PC-3 (cell line): Measurements from ENCODE around the gene CNRIP1. TPM values are rescaled to one million over a fixed set of nuclear protein-coding genes. Genes with fewer than 3 reads are reported as not detected.

ENCODE experiments used
- ATAC-seq: fragments of 200-7000 bp; cut with Tn5 transposase; 2 replicates; pipeline ENCODE4 v1.9.1; 2020; ENCODE audit warnings: mild to moderate bottlenecking, moderate library complexity
- BruUV-seq: library from RNA; stranded (reverse); fragments of 400-500 nt; replicated peaks from 2 replicates; lab custom pipeline; 2021; lab: Mats Ljungman, UMichigan
- CTCF ChIA-PET: fragments of 300-600 bp; sonication (Branson Sonifier 250); formaldehyde crosslinking; loops from one replicate; lab custom pipeline; 2022; ENCODE audit warnings: antibody characterized with exemption; lab: Charles Lee
- POLR2A ChIA-PET: fragments of 300-600 bp; sonication (Branson Sonifier 250); formaldehyde crosslinking; loops from one replicate; lab custom pipeline; 2022; ENCODE audit warnings: antibody characterized with exemption; ENCODE audit not compliant: unreplicated experiment; lab: Charles Lee
- DNase-seq: peaks from one replicate; pipeline ENCODE4 v3.0.0-alpha.2; 2015
- H2AFZ ChIP-seq: fragments of 300-600 bp; sonication (generic); 2 replicates; pipeline ENCODE4 v1.6.0; 2016; ENCODE audit warnings: antibody characterized with exemption, low read length
- H3F3A ChIP-seq: fragments of 300-600 bp; sonication (generic); one replicate; pipeline ENCODE4 v1.6.0; 2017; ENCODE audit warnings: antibody characterized with exemption, low read length, control low read depth, mild to moderate bottlenecking; ENCODE audit not compliant: unreplicated experiment
- H3K27ac ChIP-seq: fragments of 300-600 bp; sonication (generic); 2 replicates; pipeline ENCODE4 v1.5.1; 2016; ENCODE audit warnings: mild to moderate bottlenecking, low read length
- H3K27me3 ChIP-seq: fragments of 300-600 bp; sonication (generic); 2 replicates; pipeline ENCODE4 v1.6.1; 2016; ENCODE audit warnings: low read length, mixed read lengths
- H3K36me3 ChIP-seq: fragments of 300-600 bp; sonication (generic); 2 replicates; pipeline ENCODE4 v1.6.1; 2016; ENCODE audit warnings: low read depth, mixed run types, low read length, mixed read lengths
- H3K4me1 ChIP-seq: fragments of 300-600 bp; sonication (generic); 2 replicates; pipeline ENCODE4 v1.5.1; 2016; ENCODE audit warnings: low read length; ENCODE audit not compliant: insufficient read depth
- H3K4me2 ChIP-seq: fragments of 300-600 bp; sonication (generic); 2 replicates; pipeline ENCODE4 v1.6.0; 2016; ENCODE audit warnings: low read length
- H3K4me3 ChIP-seq: fragments of 300-600 bp; sonication (generic); 2 replicates; pipeline ENCODE4 v1.5.1; 2016; ENCODE audit warnings: mild to moderate bottlenecking, low read length, mixed read lengths
- H3K79me2 ChIP-seq: fragments of 300-600 bp; sonication (generic); 2 replicates; pipeline ENCODE4 v1.6.1; 2017; ENCODE audit warnings: low read length, mixed read lengths
- H3K9ac ChIP-seq: fragments of 300-600 bp; sonication (generic); 2 replicates; pipeline ENCODE4 v1.6.0; 2016; ENCODE audit warnings: mild to moderate bottlenecking, low read length
- H3K9me2 ChIP-seq: fragments of 300-600 bp; sonication (generic); replicated peaks from 2 replicates; pipeline ENCODE4 v1.6.1; 2016; ENCODE audit warnings: mixed run types, low read length, mixed read lengths
- H3K9me3 ChIP-seq: fragments of 300-600 bp; sonication (generic); 2 replicates; pipeline ENCODE4 v1.6.1; 2016; ENCODE audit warnings: low read length, mixed read lengths
- H4K20me1 ChIP-seq: fragments of 300-600 bp; sonication (generic); 2 replicates; pipeline ENCODE4 v1.6.1; 2016; ENCODE audit warnings: low read length, mixed read lengths
- EZH2 ChIP-seq: fragments of 300-600 bp; sonication (generic); IDR thresholded peaks from one replicate; pipeline ENCODE4 v1.6.1; 2017; ENCODE audit warnings: antibody characterized with exemption, mild to moderate bottlenecking, low read length; ENCODE audit not compliant: unreplicated experiment
- EZH2phosphoT487 ChIP-seq: fragments of 300-600 bp; sonication (generic); IDR thresholded peaks from 2 replicates; pipeline ENCODE4 v1.6.1; 2018; ENCODE audit warnings: mild to moderate bottlenecking, antibody characterized with exemption, low read length, borderline replicate concordance
- intact Hi-C: fragments of 100-400 bp; cut with micrococcal nuclease; formaldehyde crosslinking; loops from 2 replicates; pipeline ENCODE4 v1.9.0; 2023
- total RNA-seq: library from RNA; depleted of rRNA; stranded (reverse); fragments of >200 nt; gene quantifications from 2 replicates; pipeline ENCODE4 v1.2.3, GENCODE V29; 2014
- TF ChIP-seq, protein P1 (sequence below): fragments of 300-600 bp; sonication (generic); conservative IDR thresholded peaks from 2 replicates; pipeline ENCODE4 v1.5.1; 2017; ENCODE audit warnings: antibody characterized with exemption, low read depth, mild to moderate bottlenecking, low read length

CNRIP1 gene
- total RNA-seq, 1 experiment from 2014 or later = 11.7 TPM

DNA sequence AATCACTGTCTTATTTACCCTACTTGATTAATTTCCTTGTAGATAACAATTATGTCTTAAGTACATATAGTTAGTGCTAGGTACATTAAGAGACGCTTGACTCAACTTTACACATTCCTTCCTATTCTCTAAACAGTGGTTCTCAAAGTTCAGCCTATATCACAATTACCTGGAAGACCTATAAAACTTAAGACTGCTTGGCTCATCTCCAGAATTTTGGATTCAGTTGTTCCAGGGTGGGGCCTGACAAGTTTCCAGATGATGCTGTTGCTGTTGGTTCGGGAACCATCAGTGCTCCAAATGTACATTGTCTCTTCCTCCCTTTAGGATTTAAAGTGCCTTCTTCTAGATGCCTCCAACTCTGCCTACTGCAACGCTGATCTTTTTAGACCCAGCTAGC, 71.4 kb downstream of the CNRIP1 start:
- H3K27me3 ChIP-seq = no peaks in the 10 kb centered on the region
- H3F3A ChIP-seq = no peaks in the 10 kb centered on the region
- H4K20me1 ChIP-seq = peaks cover 62% of the 10 kb centered on the region
- peak overlapping the region; percentile 94 for H3K4me2 ChIP-seq
- TF ChIP-seq, protein P1, sequence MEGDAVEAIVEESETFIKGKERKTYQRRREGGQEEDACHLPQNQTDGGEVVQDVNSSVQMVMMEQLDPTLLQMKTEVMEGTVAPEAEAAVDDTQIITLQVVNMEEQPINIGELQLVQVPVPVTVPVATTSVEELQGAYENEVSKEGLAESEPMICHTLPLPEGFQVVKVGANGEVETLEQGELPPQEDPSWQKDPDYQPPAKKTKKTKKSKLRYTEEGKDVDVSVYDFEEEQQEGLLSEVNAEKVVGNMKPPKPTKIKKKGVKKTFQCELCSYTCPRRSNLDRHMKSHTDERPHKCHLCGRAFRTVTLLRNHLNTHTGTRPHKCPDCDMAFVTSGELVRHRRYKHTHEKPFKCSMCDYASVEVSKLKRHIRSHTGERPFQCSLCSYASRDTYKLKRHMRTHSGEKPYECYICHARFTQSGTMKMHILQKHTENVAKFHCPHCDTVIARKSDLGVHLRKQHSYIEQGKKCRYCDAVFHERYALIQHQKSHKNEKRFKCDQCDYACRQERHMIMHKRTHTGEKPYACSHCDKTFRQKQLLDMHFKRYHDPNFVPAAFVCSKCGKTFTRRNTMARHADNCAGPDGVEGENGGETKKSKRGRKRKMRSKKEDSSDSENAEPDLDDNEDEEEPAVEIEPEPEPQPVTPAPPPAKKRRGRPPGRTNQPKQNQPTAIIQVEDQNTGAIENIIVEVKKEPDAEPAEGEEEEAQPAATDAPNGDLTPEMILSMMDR = no peak
- TF ChIP-seq EZH2 = no peak
- TF ChIP-seq EZH2phosphoT487 = no peak
- no peak overlapping the region; the same call in 1 of the 2 replicates for H3K27ac ChIP-seq
- no peaks in the 10 kb centered on the region for H3K9me3 ChIP-seq
- peak; percentile 60 for DNase-seq
- intact Hi-C loops = no loop called here
- ATAC-seq = no peak
- peaks cover 25% of the 10 kb centered on the region for H3K4me1 ChIP-seq
- POLR2A ChIA-PET = no interaction called here
- BruUV-seq = no TSS peak
- H3K36me3 ChIP-seq = no peaks in the 10 kb centered on the region
- H3K9ac ChIP-seq = no peak overlapping the region
- H3K9me2 ChIP-seq = no peaks in the 10 kb centered on the region
- H3K4me3 ChIP-seq = peak overlapping the region; percentile 74; the same call in 1 of the 2 replicates
- CTCF ChIA-PET = no interaction called here
- H3K79me2 ChIP-seq = peaks cover 88% of the 10 kb centered on the region
- H2AFZ ChIP-seq = no peak overlapping the region

DNA sequence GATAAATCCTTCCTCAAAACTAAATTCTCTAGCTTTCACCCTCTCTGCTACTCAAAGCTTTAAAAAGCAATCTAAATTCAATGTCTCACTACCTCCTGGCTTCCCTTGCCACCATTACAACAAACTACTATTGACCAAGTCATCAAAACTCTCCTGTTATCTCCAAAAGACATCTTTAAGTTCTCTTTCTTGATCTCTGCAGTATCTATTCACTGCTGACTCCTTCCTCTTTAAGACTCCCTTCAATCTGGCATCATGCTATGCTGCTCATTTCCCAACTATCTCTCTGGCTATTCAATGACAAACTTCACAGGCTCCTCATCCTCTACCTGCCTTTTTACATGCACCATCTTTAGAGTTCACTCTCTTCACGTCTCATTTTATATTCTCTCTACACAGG, 73.4 kb downstream of the CNRIP1 start:
- Histone ChIP-seq H3K4me1 (peaks cover 25% of the 10 kb centered on the region), H3K27ac (no peak overlapping the region), H3K36me3 (no peaks in the 10 kb centered on the region), H3K79me2 (peaks cover 100% of the 10 kb centered on the region), H3K9me3 (no peaks in the 10 kb centered on the region), H2AFZ (no peak overlapping the region), H3K4me3 (no peak overlapping the region), H4K20me1 (peaks cover 75% of the 10 kb centered on the region), H3K4me2 (no peak overlapping the region), H3K27me3 (no peaks in the 10 kb centered on the region), H3K9me2 (no peaks in the 10 kb centered on the region), H3K9ac (no peak overlapping the region), H3F3A (no peaks in the 10 kb centered on the region)
- POLR2A ChIA-PET = no interaction called here
- CTCF ChIA-PET = no interaction called here
- no TSS peak for BruUV-seq
- TF ChIP-seq EZH2 (no peak), EZH2phosphoT487 (no peak)
- TF ChIP-seq, protein P1 = no peak
- ATAC-seq (no peak), DNase-seq (no peak)
- intact Hi-C loops = no loop called here

DNA sequence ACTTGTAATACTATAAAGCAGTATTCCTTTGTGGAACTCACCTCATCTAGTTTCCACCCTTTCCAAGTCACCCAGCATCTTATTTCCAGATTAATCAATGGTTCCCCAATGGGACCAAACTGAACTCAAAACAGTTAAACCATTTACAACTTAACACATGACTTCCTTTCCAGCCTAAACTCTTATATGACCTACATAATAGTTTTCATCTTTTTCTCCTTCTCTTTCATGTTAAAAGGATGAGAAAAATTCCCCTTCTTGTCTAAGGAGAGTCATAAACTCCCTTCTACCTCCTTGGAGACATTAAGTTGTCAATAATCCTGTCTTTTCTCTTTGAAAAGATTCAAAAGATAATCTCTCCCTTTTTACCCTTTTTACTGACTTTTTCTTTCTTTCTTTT, 74.1 kb downstream of the CNRIP1 start:
- Histone ChIP-seq H4K20me1 (peaks cover 74% of the 10 kb centered on the region), H3K4me1 (peaks cover 25% of the 10 kb centered on the region), H2AFZ (no peak overlapping the region), H3K9me3 (no peaks in the 10 kb centered on the region), H3K36me3 (no peaks in the 10 kb centered on the region), H3K4me3 (no peak overlapping the region), H3K27ac (no peak overlapping the region), H3F3A (no peaks in the 10 kb centered on the region), H3K4me2 (no peak overlapping the region), H3K9ac (no peak overlapping the region), H3K9me2 (no peaks in the 10 kb centered on the region), H3K27me3 (no peaks in the 10 kb centered on the region), H3K79me2 (peaks cover 100% of the 10 kb centered on the region)
- POLR2A ChIA-PET = no interaction called here
- BruUV-seq = no TSS peak
- DNase-seq (no peak), ATAC-seq (no peak)
- intact Hi-C loops = no loop called here
- no peak for TF ChIP-seq EZH2phosphoT487
- TF ChIP-seq, protein P1 = no peak
- no peak for TF ChIP-seq EZH2
- CTCF ChIA-PET = no interaction called here
